GOT3 (cell line): Measurements from ENCODE around the gene DOLPP1.
"Not testable (repeated sequence)": the region's sequence is repeated elsewhere in the genome, so short reads cannot be mapped to it uniquely, and the experiment has no call there.

Experiments used
- DNase-seq: peaks from one replicate; lab custom pipeline; 2025; ENCODE audit warnings: mixed read lengths; lab: John Stamatoyannopoulos, UW

The DOLPP1 gene

GRCh38 chr9:129111528-129112151 is 30.7 kb downstream of the DOLPP1 start:
- no peak for DNase-seq

GRCh38 chr9:129112526-129112925 is 31.6 kb downstream of the DOLPP1 start:
- DNase-seq: not testable (repeated sequence)

- DNase-seq: no peak
Observed at GRCh38 chr9:129113645-129114304, 32.9 kb downstream of the DOLPP1 start.

- no peak for DNase-seq
Observed at GRCh38 chr9:129118799-129119198, 37.9 kb downstream of the DOLPP1 start.

GRCh38 chr9:129121483-129121882 is 40.6 kb downstream of the DOLPP1 start:
- DNase-seq: no peak

GRCh38 chr9:129122133-129122532 is 41.2 kb downstream of the DOLPP1 start:
- DNase-seq: no peak

- DNase-seq: not testable (repeated sequence)
Observed at GRCh38 chr9:129122976-129123375, 42.1 kb downstream of the DOLPP1 start.

- no peak for DNase-seq
Observed at GRCh38 chr9:129124506-129125069, 43.7 kb downstream of the DOLPP1 start.

- DNase-seq: no peak
Observed at GRCh38 chr9:129125478-129125877, 44.6 kb downstream of the DOLPP1 start.

- no peak for DNase-seq
Observed at GRCh38 chr9:129126749-129127618, 46.1 kb downstream of the DOLPP1 start.

- no peak for DNase-seq
Observed at GRCh38 chr9:129128689-129129088, 47.8 kb downstream of the DOLPP1 start.

GRCh38 chr9:129130271-129130670 is 49.4 kb downstream of the DOLPP1 start:
- not testable (repeated sequence) for DNase-seq

- no peak for DNase-seq
Observed at GRCh38 chr9:129130791-129131190, 49.9 kb downstream of the DOLPP1 start.

- DNase-seq: no peak
Observed at GRCh38 chr9:129131300-129132145, 50.6 kb downstream of the DOLPP1 start.

- DNase-seq: no peak
Observed at GRCh38 chr9:129133082-129133481, 52.2 kb downstream of the DOLPP1 start.

GRCh38 chr9:129135476-129135875 is 54.6 kb downstream of the DOLPP1 start:
- no peak for DNase-seq

- no peak for DNase-seq
Observed at GRCh38 chr9:129136446-129137035, 55.6 kb downstream of the DOLPP1 start.

GRCh38 chr9:129137292-129138143 is 56.6 kb downstream of the DOLPP1 start:
- DNase-seq: no peak

GRCh38 chr9:129138144-129138462 is 57.2 kb downstream of the DOLPP1 start:
- DNase-seq: no peak

GRCh38 chr9:129138476-129139232 is 57.7 kb downstream of the DOLPP1 start:
- DNase-seq: no peak
